ENCODE results near the gene C16orf46.

C16orf46 gene

DNA sequence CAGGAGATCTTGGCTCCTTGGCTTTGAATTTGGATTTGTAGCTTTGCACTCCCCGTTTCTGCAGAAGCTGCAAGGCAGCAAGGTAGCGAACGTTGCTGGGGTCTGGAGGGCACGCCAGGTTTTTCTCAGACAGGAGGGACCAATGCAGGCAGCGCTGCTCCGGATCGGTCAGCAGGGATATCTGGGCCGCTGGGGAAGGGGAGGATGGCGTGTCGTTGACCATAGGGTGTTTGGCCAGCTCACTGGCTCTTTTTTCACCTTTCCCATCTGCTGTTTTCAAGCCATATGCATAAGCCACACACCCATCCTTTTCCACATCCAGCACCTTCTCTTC is 15.8 kb downstream of the C16orf46 start:
- DNase-seq (ENCODE audit: low read depth, low spot score) = no peak
- H3K4me3 ChIP-seq (ENCODE audit: insufficient read length, low read depth) = no peak overlapping the region
- H3K36me3 ChIP-seq (ENCODE audit: insufficient read depth, insufficient read length, low read length) = no peaks in the 10 kb centered on the region
- no peaks in the 10 kb centered on the region for H3K27me3 ChIP-seq (ENCODE audit: insufficient read depth, insufficient read length)
- no peaks in the 10 kb centered on the region for H3K9me3 ChIP-seq (ENCODE audit: insufficient read depth, low read length)
- peaks cover 5% of the 10 kb centered on the region for H3K4me1 ChIP-seq (ENCODE audit: insufficient read depth, insufficient read length)
- peak overlapping the region; percentile 46 for H3K9ac ChIP-seq (ENCODE audit: insufficient read length, low read depth)
- TF ChIP-seq YY1 (IDR thresholded peaks at IDR 0.05; ENCODE audit: insufficient read depth, insufficient read length) (no peak), SUZ12 (IDR thresholded peaks at IDR 0.05; ENCODE audit: extremely low read depth, insufficient read depth, insufficient read length) (no peak), ZNF274 (IDR thresholded peaks at IDR 0.05; ENCODE audit: low read depth, low read length) (no peak)

DNA sequence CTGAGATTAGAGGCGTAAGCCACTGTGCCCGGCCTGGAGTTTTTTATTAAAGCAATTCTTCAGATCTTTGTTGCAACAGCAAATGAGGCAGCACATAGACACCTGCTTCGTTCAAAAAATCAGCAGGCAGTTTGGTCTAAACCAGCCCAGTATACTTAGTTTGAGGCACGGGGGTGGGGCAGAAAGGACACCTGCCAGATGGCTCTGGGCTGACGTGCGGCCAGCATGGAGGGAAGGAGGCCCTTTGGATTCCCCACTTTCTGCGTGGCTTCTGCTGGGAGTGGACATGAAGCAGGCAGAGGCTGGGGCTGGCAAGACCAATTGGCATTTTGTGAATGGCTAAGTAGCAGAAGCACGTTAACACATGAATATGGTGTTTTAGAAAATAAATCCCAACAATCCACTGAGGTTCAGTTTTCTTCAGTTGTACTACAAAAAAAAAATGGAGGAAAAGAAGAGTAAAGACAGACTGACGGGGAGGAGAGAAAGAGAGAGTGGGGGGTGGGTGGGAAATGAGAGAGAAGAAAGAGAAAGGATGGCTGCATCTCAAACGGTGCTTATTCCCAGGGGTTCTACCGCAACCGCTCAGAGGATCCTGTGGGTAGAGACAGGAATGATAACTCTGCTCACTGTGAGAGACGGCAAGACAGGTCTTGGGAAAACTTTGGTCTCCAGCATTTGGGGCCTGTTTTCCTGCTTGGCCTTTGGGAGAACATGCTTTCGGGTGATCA is 16.3 kb downstream of the C16orf46 start:
- TF ChIP-seq SUZ12 (IDR thresholded peaks at IDR 0.05; ENCODE audit: extremely low read depth, insufficient read depth, insufficient read length) = no peak
- no peak for TF ChIP-seq ZNF274 (IDR thresholded peaks at IDR 0.05; ENCODE audit: low read depth, low read length)
- DNase-seq (ENCODE audit: low read depth, low spot score) = no peak
- no peaks in the 10 kb centered on the region for H3K27me3 ChIP-seq (ENCODE audit: insufficient read depth, insufficient read length)
- peaks cover 5% of the 10 kb centered on the region for H3K4me1 ChIP-seq (ENCODE audit: insufficient read depth, insufficient read length)
- no peaks in the 10 kb centered on the region for H3K36me3 ChIP-seq (ENCODE audit: insufficient read depth, insufficient read length, low read length)
- H3K9me3 ChIP-seq (ENCODE audit: insufficient read depth, low read length) = no peaks in the 10 kb centered on the region
- no peak overlapping the region for H3K4me3 ChIP-seq (ENCODE audit: insufficient read length, low read depth)
- H3K9ac ChIP-seq (ENCODE audit: insufficient read length, low read depth) = peak overlapping the region; percentile 46

DNA sequence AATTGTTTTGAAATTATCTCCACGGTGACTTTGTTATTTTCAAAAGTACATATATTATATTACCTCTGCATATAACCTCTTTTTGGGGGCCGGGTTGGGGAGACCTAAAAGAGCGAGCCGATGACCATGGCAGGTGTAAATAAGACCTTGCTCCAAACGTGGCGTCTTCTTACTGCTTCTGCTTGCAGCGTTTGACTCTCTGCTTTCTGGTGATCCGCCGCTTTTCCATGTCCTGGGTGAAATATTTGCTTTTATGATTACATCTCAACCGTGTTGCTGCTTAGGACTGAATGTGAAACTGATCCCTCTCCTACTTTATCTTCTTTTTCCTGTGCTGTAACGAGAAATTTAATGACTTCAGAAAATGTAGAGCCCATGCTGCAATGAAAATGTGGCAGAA is 23.3 kb downstream of the C16orf46 start:
- Histone ChIP-seq H3K36me3 (ENCODE audit: insufficient read depth, insufficient read length, low read length) (no peaks in the 10 kb centered on the region), H3K4me1 (ENCODE audit: insufficient read depth, insufficient read length) (no peaks in the 10 kb centered on the region), H3K9ac (ENCODE audit: insufficient read length, low read depth) (no peak overlapping the region), H3K27me3 (ENCODE audit: insufficient read depth, insufficient read length) (no peaks in the 10 kb centered on the region), H3K9me3 (ENCODE audit: insufficient read depth, low read length) (peaks cover 12% of the 10 kb centered on the region; the same call in 1 of the 2 replicates), H3K4me3 (ENCODE audit: insufficient read length, low read depth) (no peak overlapping the region)
- TF ChIP-seq ZNF274 (IDR thresholded peaks at IDR 0.05; ENCODE audit: low read depth, low read length) (no peak), YY1 (IDR thresholded peaks at IDR 0.05; ENCODE audit: insufficient read depth, insufficient read length) (no peak), SUZ12 (IDR thresholded peaks at IDR 0.05; ENCODE audit: extremely low read depth, insufficient read depth, insufficient read length) (no peak)
- DNase-seq (ENCODE audit: low read depth, low spot score) = no peak

DNA sequence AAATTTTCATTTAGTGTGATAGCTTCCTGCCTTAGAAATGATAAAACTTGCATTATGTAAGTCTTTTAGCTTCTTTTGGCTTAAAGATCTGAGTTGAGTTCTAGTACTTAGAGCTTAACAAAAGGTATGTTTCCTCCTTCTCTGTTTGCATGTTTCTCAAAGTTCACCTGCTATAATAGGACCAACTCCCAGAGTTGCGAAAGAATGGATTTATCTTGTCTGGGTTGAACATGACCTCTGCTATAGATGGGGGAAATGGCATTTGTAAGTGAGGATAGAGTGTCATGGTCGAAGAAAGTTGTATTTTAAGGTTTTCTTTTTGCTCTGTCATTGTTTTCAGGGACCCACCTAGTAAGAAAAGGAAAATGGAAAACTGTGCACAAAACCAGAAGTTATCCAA is 34.2 kb downstream of the C16orf46 start:
- no peak overlapping the region for H3K4me3 ChIP-seq (ENCODE audit: insufficient read length, low read depth)
- H3K9me3 ChIP-seq (ENCODE audit: insufficient read depth, low read length) = no peaks in the 10 kb centered on the region
- peaks cover 70% of the 10 kb centered on the region for H3K36me3 ChIP-seq (ENCODE audit: insufficient read depth, insufficient read length, low read length)
- H3K27me3 ChIP-seq (ENCODE audit: insufficient read depth, insufficient read length) = no peaks in the 10 kb centered on the region
- DNase-seq (ENCODE audit: low read depth, low spot score) = no peak
- no peaks in the 10 kb centered on the region for H3K4me1 ChIP-seq (ENCODE audit: insufficient read depth, insufficient read length)
- no peak overlapping the region for H3K9ac ChIP-seq (ENCODE audit: insufficient read length, low read depth)
- TF ChIP-seq YY1 (IDR thresholded peaks at IDR 0.05; ENCODE audit: insufficient read depth, insufficient read length) = no peak
- TF ChIP-seq ZNF274 (IDR thresholded peaks at IDR 0.05; ENCODE audit: low read depth, low read length) = no peak
- TF ChIP-seq SUZ12 (IDR thresholded peaks at IDR 0.05; ENCODE audit: extremely low read depth, insufficient read depth, insufficient read length) = no peak

DNA sequence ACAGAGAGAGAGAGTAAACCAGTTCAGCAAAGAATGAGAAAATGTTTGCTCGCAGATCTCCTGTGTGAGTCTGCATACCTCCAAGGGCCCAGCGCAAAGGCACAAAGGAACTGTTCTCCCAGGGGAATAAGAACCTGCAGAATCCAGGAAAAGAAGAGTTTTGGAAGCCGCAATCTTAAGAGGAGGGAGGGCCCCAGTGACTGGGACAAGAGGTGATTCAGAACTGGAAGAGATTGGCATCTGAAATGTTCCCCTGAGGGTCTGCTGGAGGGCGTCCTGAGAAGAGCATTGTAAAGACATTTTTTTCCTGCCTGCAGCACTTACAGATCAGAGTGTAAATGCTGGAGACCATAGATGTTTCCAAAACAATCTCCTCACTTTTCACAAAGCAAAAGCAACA is 35.3 kb downstream of the C16orf46 start:
- no peak overlapping the region for H3K4me3 ChIP-seq (ENCODE audit: insufficient read length, low read depth)
- no peaks in the 10 kb centered on the region for H3K27me3 ChIP-seq (ENCODE audit: insufficient read depth, insufficient read length)
- H3K9me3 ChIP-seq (ENCODE audit: insufficient read depth, low read length) = no peaks in the 10 kb centered on the region
- no peak for DNase-seq (ENCODE audit: low read depth, low spot score)
- TF ChIP-seq SUZ12 (IDR thresholded peaks at IDR 0.05; ENCODE audit: extremely low read depth, insufficient read depth, insufficient read length) = no peak
- TF ChIP-seq ZNF274 (IDR thresholded peaks at IDR 0.05; ENCODE audit: low read depth, low read length) = no peak
- TF ChIP-seq YY1 (IDR thresholded peaks at IDR 0.05; ENCODE audit: insufficient read depth, insufficient read length) = no peak
- H3K36me3 ChIP-seq (ENCODE audit: insufficient read depth, insufficient read length, low read length) = peaks cover 79% of the 10 kb centered on the region
- no peak overlapping the region for H3K9ac ChIP-seq (ENCODE audit: insufficient read length, low read depth)
- no peaks in the 10 kb centered on the region for H3K4me1 ChIP-seq (ENCODE audit: insufficient read depth, insufficient read length)

DNA sequence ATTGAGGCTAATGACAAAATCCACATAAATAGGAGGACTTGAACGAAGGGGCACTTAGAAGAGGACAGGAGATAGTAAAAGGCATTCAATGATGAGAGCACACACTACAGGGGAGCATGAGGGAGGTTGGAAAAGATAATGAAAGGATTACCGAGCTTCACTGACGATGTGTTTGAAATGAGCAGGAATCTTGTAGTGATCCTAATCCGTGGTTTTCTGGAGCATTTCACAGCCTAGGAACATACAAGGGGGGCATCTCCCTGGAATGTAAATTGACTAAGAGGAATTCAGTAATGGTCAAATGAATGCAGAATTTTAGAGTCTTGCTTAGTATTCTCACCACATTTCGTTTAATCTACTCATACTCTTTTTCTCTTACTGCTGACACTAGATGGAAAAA is 36.2 kb downstream of the C16orf46 start:
- peaks cover 75% of the 10 kb centered on the region for H3K36me3 ChIP-seq (ENCODE audit: insufficient read depth, insufficient read length, low read length)
- no peaks in the 10 kb centered on the region for H3K4me1 ChIP-seq (ENCODE audit: insufficient read depth, insufficient read length)

DNA sequence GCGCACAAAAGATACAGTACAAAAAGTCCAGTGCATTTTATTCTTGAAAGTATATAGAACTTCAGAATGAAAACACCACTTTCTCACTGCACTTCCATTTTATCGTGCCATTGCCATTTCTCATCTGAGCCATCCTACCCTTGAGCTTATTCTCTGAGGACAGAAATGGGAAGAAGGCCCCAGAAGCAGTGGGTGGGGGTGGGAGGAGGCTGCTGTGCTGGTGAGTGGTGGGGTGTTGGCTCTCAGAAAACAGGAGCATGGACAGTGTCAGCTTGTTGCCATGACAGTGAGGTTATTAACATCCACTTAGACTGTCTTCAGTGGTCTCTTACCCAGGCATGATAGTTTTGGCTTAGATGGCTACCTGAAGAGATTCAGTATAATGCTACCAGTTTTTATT is 36.9 kb downstream of the C16orf46 start:
- H3K36me3 ChIP-seq (ENCODE audit: insufficient read depth, insufficient read length, low read length) = peaks cover 69% of the 10 kb centered on the region
- TF ChIP-seq ZNF274 (IDR thresholded peaks at IDR 0.05; ENCODE audit: low read depth, low read length) (no peak), YY1 (IDR thresholded peaks at IDR 0.05; ENCODE audit: insufficient read depth, insufficient read length) (no peak), SUZ12 (IDR thresholded peaks at IDR 0.05; ENCODE audit: extremely low read depth, insufficient read depth, insufficient read length) (no peak)
- no peaks in the 10 kb centered on the region for H3K27me3 ChIP-seq (ENCODE audit: insufficient read depth, insufficient read length)
- H3K4me1 ChIP-seq (ENCODE audit: insufficient read depth, insufficient read length) = no peaks in the 10 kb centered on the region
- no peak overlapping the region for H3K9ac ChIP-seq (ENCODE audit: insufficient read length, low read depth)
- no peak for DNase-seq (ENCODE audit: low read depth, low spot score)
- peaks cover 3% of the 10 kb centered on the region for H3K9me3 ChIP-seq (ENCODE audit: insufficient read depth, low read length)
- no peak overlapping the region for H3K4me3 ChIP-seq (ENCODE audit: insufficient read length, low read depth)

More for the DNA sequence above, 36.2 kb downstream of the C16orf46 start:
- no peak for TF ChIP-seq SUZ12 (IDR thresholded peaks at IDR 0.05; ENCODE audit: extremely low read depth, insufficient read depth, insufficient read length)
- no peak for TF ChIP-seq ZNF274 (IDR thresholded peaks at IDR 0.05; ENCODE audit: low read depth, low read length)
- TF ChIP-seq YY1 (IDR thresholded peaks at IDR 0.05; ENCODE audit: insufficient read depth, insufficient read length) = no peak
- Histone ChIP-seq H3K9ac (ENCODE audit: insufficient read length, low read depth) (no peak overlapping the region), H3K9me3 (ENCODE audit: insufficient read depth, low read length) (no peaks in the 10 kb centered on the region), H3K4me3 (ENCODE audit: insufficient read length, low read depth) (no peak overlapping the region), H3K27me3 (ENCODE audit: insufficient read depth, insufficient read length) (no peaks in the 10 kb centered on the region)
- no peak for DNase-seq (ENCODE audit: low read depth, low spot score)

Data from NT2/D1 (cell line).